H1 (cell line): ENCODE results near the gene POU6F2. TPM values are rescaled to one million over a fixed set of nuclear protein-coding genes. Genes with fewer than 3 reads are reported as not detected.

ENCODE experiments used
- CTCF ChIA-PET: fragments of 300-600 bp; sonication (Branson Sonifier 250); formaldehyde crosslinking; loops from one replicate; lab custom pipeline; 2021; ENCODE audit not compliant: partially characterized antibody; lab: Charles Lee
- POLR2A ChIA-PET: fragments of 300-600 bp; sonication (Branson Sonifier 250); formaldehyde crosslinking; loops from one replicate; lab custom pipeline; 2021; ENCODE audit warnings: inconsistent platforms; ENCODE audit not compliant: partially characterized antibody; lab: Charles Lee
- DNase-seq, 2 experiments: peaks; one replicate each; pipeline versions ENCODE4 v3.0.0 to v3.0.0-alpha.2; 2010 to 2022; ENCODE audit warnings: low spot score in 2 of 2, low read depth in 1 of 2, mixed read lengths in 1 of 2
- FAIRE-seq: peaks from 2 replicates; lab custom pipeline; 2011; peaks lifted over from hg19 to GRCh38; lab: Jason Lieb, UNC
- H2AFZ ChIP-seq: 2 replicates; pipeline ENCODE4 v1.8.1; 2012; ENCODE audit warnings: low read length, inconsistent platforms
- H2AK5ac ChIP-seq: 2 replicates; pipeline ENCODE4 v1.6.1; 2013; ENCODE audit warnings: low read depth, low read length
- H2BK120ac ChIP-seq: replicated peaks from 2 replicates; pipeline ENCODE3; 2013; ENCODE audit warnings: low read depth, low read length, inconsistent platforms
- H2BK12ac ChIP-seq: 2 replicates; pipeline ENCODE4 v1.6.1; 2013; ENCODE audit warnings: low read depth, low read length
- H2BK15ac ChIP-seq: 2 replicates; pipeline ENCODE4 v1.6.1; 2013; ENCODE audit warnings: low read length
- H2BK20ac ChIP-seq: 2 replicates; pipeline ENCODE4 v1.6.1; 2013; ENCODE audit warnings: low read length
- H2BK5ac ChIP-seq: 2 replicates; pipeline ENCODE4 v1.6.1; 2013; ENCODE audit warnings: low read depth, low read length
- H3K14ac ChIP-seq: 2 replicates; pipeline ENCODE4 v1.6.1; 2013; ENCODE audit warnings: inconsistent platforms; ENCODE audit not compliant: insufficient read length
- H3K18ac ChIP-seq: 2 replicates; pipeline ENCODE4 v1.6.1; 2013; ENCODE audit warnings: low read length; ENCODE audit errors: extremely low read depth
- H3K23ac ChIP-seq: 2 replicates; pipeline ENCODE4 v1.6.1; 2013; ENCODE audit warnings: inconsistent platforms; ENCODE audit not compliant: insufficient read length
- H3K23me2 ChIP-seq: 2 replicates; pipeline ENCODE4 v1.6.1; 2013; ENCODE audit warnings: low read depth, low read length
- H3K27ac ChIP-seq: 2 replicates; pipeline ENCODE4 v1.6.1; 2011; ENCODE audit warnings: low read depth, low read length, inconsistent platforms
- H3K27me3 ChIP-seq, 4 experiments: replicated peaks in 1 of 4; 1 replicate in 1 of 4; 2 replicates in 3 of 4; pipeline versions ENCODE4 v1.6.1 to v1.8.1; 2011 to 2013; ENCODE audit warnings: low read length in 3 of 4, mild to moderate bottlenecking in 3 of 4, inconsistent platforms in 2 of 4, mixed read lengths in 2 of 4, moderate library complexity in 1 of 4; ENCODE audit not compliant: control insufficient read depth in 3 of 4, insufficient read depth in 3 of 4; ENCODE audit errors: extremely low read depth in 1 of 4
- H3K36me3 ChIP-seq, 4 experiments: 2 replicates each; pipeline versions ENCODE4 v1.6.1 to v1.8.1; 2011 to 2013; ENCODE audit warnings: mild to moderate bottlenecking in 4 of 4, low read length in 3 of 4, moderate library complexity in 2 of 4, control low read depth in 1 of 4, inconsistent platforms in 1 of 4; ENCODE audit not compliant: insufficient read depth in 4 of 4, control insufficient read depth in 2 of 4
- H3K4ac ChIP-seq: replicated peaks from 2 replicates; pipeline ENCODE3; 2013; ENCODE audit warnings: low read length, low read depth, mixed read lengths, inconsistent platforms; ENCODE audit not compliant: insufficient read length
- H3K4me1 ChIP-seq, 4 experiments: replicated peaks in 1 of 4; 1 replicate in 1 of 4; 2 replicates in 3 of 4; pipeline versions ENCODE4 v1.6.1 to v1.8.1; 2011 to 2013; ENCODE audit warnings: low read length in 3 of 4, inconsistent platforms in 2 of 4, mixed read lengths in 1 of 4; ENCODE audit not compliant: insufficient read depth in 4 of 4, control insufficient read depth in 3 of 4
- H3K4me2 ChIP-seq, 2 experiments: 2 replicates each; pipeline versions ENCODE4 v1.6.1 to v1.8.1; 2011 to 2013; ENCODE audit warnings: low read depth in 2 of 2, low read length in 2 of 2, control low read depth in 1 of 2, inconsistent platforms in 1 of 2, mild to moderate bottlenecking in 1 of 2; ENCODE audit not compliant: insufficient read depth in 1 of 2
- H3K4me3 ChIP-seq, 4 experiments: fragments of 200-600, 300-600 bp in 1 of 4; sonication (generic), shearing (Covaris generic), sonication (Bioruptor Twin) in 1 of 4; 2 replicates each; pipeline versions ENCODE4 v1.5.1 to v1.8.1; 2011 to 2016; ENCODE audit warnings: low read length in 4 of 4, low read depth in 3 of 4, control low read depth in 2 of 4, inconsistent platforms in 2 of 4, mild to moderate bottlenecking in 2 of 4, mixed read lengths in 1 of 4, moderate library complexity in 1 of 4; ENCODE audit not compliant: insufficient read depth in 2 of 4; ENCODE audit errors: extremely low read depth in 1 of 4
- H3K56ac ChIP-seq: replicated peaks from 2 replicates; pipeline ENCODE3; 2013; ENCODE audit warnings: low read depth, mild to moderate bottlenecking, mixed read lengths, low read length, inconsistent platforms; ENCODE audit not compliant: insufficient read length
- H3K79me1 ChIP-seq: 2 replicates; pipeline ENCODE4 v1.6.1; 2013; ENCODE audit warnings: low read depth, low read length, control low read depth
- H3K79me2 ChIP-seq, 2 experiments: 2 replicates each; pipeline versions ENCODE4 v1.6.1 to v1.8.1; 2012 to 2013; ENCODE audit warnings: low read length in 2 of 2, mild to moderate bottlenecking in 2 of 2, inconsistent platforms in 1 of 2; ENCODE audit not compliant: insufficient read depth in 2 of 2, control insufficient read depth in 1 of 2
- H3K9ac ChIP-seq, 4 experiments: replicated peaks in 1 of 4; 1 replicate in 1 of 4; 2 replicates in 3 of 4; pipeline versions ENCODE4 v1.6.1 to v1.8.1; 2011 to 2013; ENCODE audit warnings: low read depth in 3 of 4, low read length in 3 of 4, control low read depth in 2 of 4, mild to moderate bottlenecking in 2 of 4, moderate library complexity in 2 of 4, inconsistent platforms in 1 of 4; ENCODE audit errors: extremely low read depth in 1 of 4
- H3K9me3 ChIP-seq, 2 experiments: 2 replicates each; pipeline versions ENCODE4 v1.6.1 to v1.8.1; 2012 to 2013; ENCODE audit warnings: mild to moderate bottlenecking in 2 of 2, moderate library complexity in 2 of 2, control low read depth in 1 of 2, inconsistent platforms in 1 of 2, low read depth in 1 of 2, low read length in 1 of 2, mixed read lengths in 1 of 2; ENCODE audit not compliant: insufficient read depth in 2 of 2
- H4K20me1 ChIP-seq, 2 experiments: replicated peaks in 1 of 2; 2 replicates each; pipeline versions ENCODE3 to v1.8.1; 2011 to 2013; ENCODE audit warnings: inconsistent platforms in 2 of 2, low read length in 2 of 2, mild to moderate bottlenecking in 1 of 2; ENCODE audit not compliant: insufficient read depth in 2 of 2, control insufficient read depth in 1 of 2
- H4K5ac ChIP-seq: 2 replicates; pipeline ENCODE4 v1.6.1; 2013; ENCODE audit warnings: low read length, low read depth, mixed read lengths, inconsistent platforms; ENCODE audit not compliant: insufficient read length
- H4K8ac ChIP-seq: 2 replicates; pipeline ENCODE4 v1.8.0; 2013; ENCODE audit warnings: mild to moderate bottlenecking, moderate library complexity, low read length, inconsistent platforms; ENCODE audit not compliant: insufficient read depth; ENCODE audit errors: extremely low read depth
- H4K91ac ChIP-seq: replicated peaks from 2 replicates; pipeline ENCODE3; 2013; ENCODE audit warnings: low read length, mixed read lengths, inconsistent platforms; ENCODE audit not compliant: insufficient read length
- CBX8 ChIP-seq: fragments of 300-800, 300-1000 bp; sonication (generic); IDR thresholded peaks from 2 replicates; pipeline ENCODE4 v1.7.1; 2016; ENCODE audit warnings: low read depth, low read length, borderline replicate concordance
- EZH2 ChIP-seq: fragments of 200-600 bp; sonication (generic); IDR thresholded peaks from 2 replicates; pipeline ENCODE4 v1.7.1; 2012; ENCODE audit warnings: low read depth, mild to moderate bottlenecking, moderate library complexity, low read length, inconsistent platforms; ENCODE audit not compliant: severe bottlenecking
- GTF2F1 ChIP-seq: IDR thresholded peaks from 2 replicates; pipeline ENCODE4 v1.6.1; 2012; ENCODE audit warnings: low read depth, low read length, improper control_type of control experiment, borderline replicate concordance
- KDM1A ChIP-seq: fragments of 200-600, 300-600 bp; sonication (generic); IDR thresholded peaks from 2 replicates; pipeline ENCODE4 v1.7.1; 2016; ENCODE audit warnings: mild to moderate bottlenecking, low read length, borderline replicate concordance
- POLR2A ChIP-seq, 2 experiments: IDR thresholded peaks; 1 replicate in 1 of 2; 2 replicates in 1 of 2; pipeline ENCODE4 v1.6.1; 2011; ENCODE audit warnings: low read depth in 2 of 2, low read length in 2 of 2, mild to moderate bottlenecking in 2 of 2; ENCODE audit errors: control extremely low read depth in 1 of 2
- WGBS, 2 experiments: shearing (Covaris generic) in 1 of 2; methylation state at CpG; one replicate each; pipeline versions ENCODE4 v1.1.6 to v1.1.7; 2013 to 2015; ENCODE audit warnings: low lambda C conversion rate in 2 of 2, mixed read lengths in 2 of 2, inconsistent platforms in 1 of 2, low coverage in 1 of 2, missing lambda C conversion rate in 1 of 2; ENCODE audit not compliant: insufficient replicate concordance in 2 of 2, insufficient coverage in 1 of 2, insufficient read length in 1 of 2; ENCODE audit errors: extremely low coverage in 1 of 2, missing lambda C conversion rate in 1 of 2; 5-methylcytosine and 5-hydroxymethylcytosine counted together
- polyA plus RNA-seq, 7 experiments: library from polyadenylated mRNA; depleted of rRNA in 3 of 7; stranded (reverse) in 5 of 7; unstranded in 2 of 7; fragments of >200 nt in 5 of 7; fragments of 200-250 nt in 2 of 7; gene quantifications; 1 replicate in 5 of 7; 2 replicates in 1 of 7; 4 replicates in 1 of 7; pipeline versions ENCODE4 v1.2.1 to v1.2.3, GENCODE V29; 2011 to 2013; ENCODE audit warnings: missing spikeins in 2 of 7, mixed read lengths in 2 of 7
- total RNA-seq: library from RNA; stranded (reverse); fragmentation: NEBNext Ultra II Directional; extraction: Animal tissue kit (Norgen Biotek cat#: 25700); gene quantifications from 2 replicates; pipeline ENCODE4 v1.2.1, GENCODE V29; 2021
- TF ChIP-seq, protein P1 (sequence below): IDR thresholded peaks from 2 replicates; pipeline ENCODE4 v1.6.1; 2012; ENCODE audit warnings: inconsistent platforms
- TF ChIP-seq, protein P2 (sequence below), 3 experiments: IDR thresholded peaks; 1 replicate in 2 of 3; 2 replicates in 1 of 3; pipeline versions ENCODE4 v1.5.1 to v1.6.1; 2011; ENCODE audit warnings: low read length in 3 of 3, mild to moderate bottlenecking in 3 of 3, inconsistent platforms in 2 of 3, low read depth in 1 of 3, moderate library complexity in 1 of 3; ENCODE audit not compliant: insufficient read depth in 1 of 3; ENCODE audit errors: control extremely low read depth in 1 of 3
- TF ChIP-seq, protein P3 (sequence below): IDR thresholded peaks from 2 replicates; pipeline ENCODE4 v1.6.1; 2012; ENCODE audit warnings: low read length, inconsistent platforms

Gene POU6F2
- total and polyA plus RNA-seq, 2 of the 8 experiments (the other 6 are each of a cell fraction or from before 2014, with no cell fraction given), result 1.1 to 2.0 TPM

DNA sequence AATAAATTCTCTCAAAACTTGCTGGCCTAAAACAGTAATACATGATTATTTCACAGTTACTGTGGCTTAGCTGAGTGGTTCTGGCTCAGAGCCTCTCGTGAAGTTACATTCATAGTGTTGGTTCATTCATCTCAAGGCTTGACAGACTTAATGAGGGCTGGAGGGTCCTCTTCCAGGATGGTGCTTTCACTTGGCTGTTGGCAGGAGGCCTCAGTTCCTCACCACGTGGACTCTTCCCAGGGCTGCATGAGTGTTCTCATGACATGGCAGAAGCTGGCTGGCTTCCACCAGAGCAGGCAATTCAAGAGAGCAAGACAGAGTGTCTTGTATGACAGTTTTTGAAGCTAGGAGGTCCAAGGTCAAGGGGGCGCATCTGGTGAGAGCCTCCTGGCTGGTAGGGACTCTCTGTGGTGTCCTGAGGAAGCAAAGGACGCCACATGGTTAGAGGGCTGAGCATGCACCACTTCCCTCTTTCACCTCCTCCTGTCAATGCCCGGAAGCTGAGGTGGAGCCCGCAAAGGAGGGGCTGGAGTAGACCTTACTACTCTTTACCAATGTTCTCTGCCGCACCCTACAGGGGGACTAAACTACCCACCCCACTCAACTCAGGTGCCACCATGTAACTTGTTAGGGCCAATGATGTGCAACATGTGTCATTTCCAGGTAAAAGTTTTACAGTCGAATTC lies 530.3 kb downstream of the POU6F2 start:
- CTCF ChIA-PET, result interaction anchor here (0.9 kb wide), 1 partner anchor 13 kb away, joined by 3 read pairs; no protein-coding TSS in a partner anchor
- FAIRE-seq (no peak), DNase-seq (no peak)
- TF ChIP-seq KDM1A (no peak), GTF2F1 (no peak), EZH2 (no peak), CBX8 (no peak), POLR2A (IDR thresholded peaks at IDR 0.05; ENCODE audit: control extremely low read depth in 1 of 2, low read depth in 2 of 2, low read length in 2 of 2) (no peak)
- TF ChIP-seq, protein P1, sequence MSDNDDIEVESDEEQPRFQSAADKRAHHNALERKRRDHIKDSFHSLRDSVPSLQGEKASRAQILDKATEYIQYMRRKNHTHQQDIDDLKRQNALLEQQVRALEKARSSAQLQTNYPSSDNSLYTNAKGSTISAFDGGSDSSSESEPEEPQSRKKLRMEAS, result no peak
- TF ChIP-seq, protein P2, sequence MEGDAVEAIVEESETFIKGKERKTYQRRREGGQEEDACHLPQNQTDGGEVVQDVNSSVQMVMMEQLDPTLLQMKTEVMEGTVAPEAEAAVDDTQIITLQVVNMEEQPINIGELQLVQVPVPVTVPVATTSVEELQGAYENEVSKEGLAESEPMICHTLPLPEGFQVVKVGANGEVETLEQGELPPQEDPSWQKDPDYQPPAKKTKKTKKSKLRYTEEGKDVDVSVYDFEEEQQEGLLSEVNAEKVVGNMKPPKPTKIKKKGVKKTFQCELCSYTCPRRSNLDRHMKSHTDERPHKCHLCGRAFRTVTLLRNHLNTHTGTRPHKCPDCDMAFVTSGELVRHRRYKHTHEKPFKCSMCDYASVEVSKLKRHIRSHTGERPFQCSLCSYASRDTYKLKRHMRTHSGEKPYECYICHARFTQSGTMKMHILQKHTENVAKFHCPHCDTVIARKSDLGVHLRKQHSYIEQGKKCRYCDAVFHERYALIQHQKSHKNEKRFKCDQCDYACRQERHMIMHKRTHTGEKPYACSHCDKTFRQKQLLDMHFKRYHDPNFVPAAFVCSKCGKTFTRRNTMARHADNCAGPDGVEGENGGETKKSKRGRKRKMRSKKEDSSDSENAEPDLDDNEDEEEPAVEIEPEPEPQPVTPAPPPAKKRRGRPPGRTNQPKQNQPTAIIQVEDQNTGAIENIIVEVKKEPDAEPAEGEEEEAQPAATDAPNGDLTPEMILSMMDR (IDR thresholded peaks at IDR 0.05; ENCODE audit: control extremely low read depth in 1 of 3, insufficient read depth in 1 of 3, low read depth in 1 of 3, low read length in 3 of 3), result no peak
- TF ChIP-seq, protein P3, sequence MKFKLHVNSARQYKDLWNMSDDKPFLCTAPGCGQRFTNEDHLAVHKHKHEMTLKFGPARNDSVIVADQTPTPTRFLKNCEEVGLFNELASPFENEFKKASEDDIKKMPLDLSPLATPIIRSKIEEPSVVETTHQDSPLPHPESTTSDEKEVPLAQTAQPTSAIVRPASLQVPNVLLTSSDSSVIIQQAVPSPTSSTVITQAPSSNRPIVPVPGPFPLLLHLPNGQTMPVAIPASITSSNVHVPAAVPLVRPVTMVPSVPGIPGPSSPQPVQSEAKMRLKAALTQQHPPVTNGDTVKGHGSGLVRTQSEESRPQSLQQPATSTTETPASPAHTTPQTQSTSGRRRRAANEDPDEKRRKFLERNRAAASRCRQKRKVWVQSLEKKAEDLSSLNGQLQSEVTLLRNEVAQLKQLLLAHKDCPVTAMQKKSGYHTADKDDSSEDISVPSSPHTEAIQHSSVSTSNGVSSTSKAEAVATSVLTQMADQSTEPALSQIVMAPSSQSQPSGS, result no peak

More for the DNA sequence above, 530.3 kb downstream of the POU6F2 start:
- H3K79me1 ChIP-seq, result no peaks in the 10 kb centered on the region
- no peak overlapping the region for H2AK5ac ChIP-seq
- no peak overlapping the region for H4K5ac ChIP-seq
- no peak overlapping the region for H3K14ac ChIP-seq
- H3K36me3 ChIP-seq, result no peaks in the 10 kb centered on the region
- H3K56ac ChIP-seq, result no peak overlapping the region
- no peaks in the 10 kb centered on the region for H3K4me1 ChIP-seq
- no peaks in the 10 kb centered on the region for H3K9me3 ChIP-seq
- no peak overlapping the region for H3K23ac ChIP-seq
- 92% methylated on average over 7 of the region's 8 CpGs; no CpG with 5 or more reads in 1 of the 2 experiments for WGBS, 2 experiments
- no peaks in the 10 kb centered on the region; the same call in 1 of the 2 replicates for H3K23me2 ChIP-seq
- no peak overlapping the region for H3K27ac ChIP-seq
- H4K20me1 ChIP-seq, result no peaks in the 10 kb centered on the region
- H3K4me2 ChIP-seq, result no peak overlapping the region
- no peak overlapping the region for H3K4me3 ChIP-seq
- H2BK20ac ChIP-seq, result no peak overlapping the region
- no peak overlapping the region for H3K9ac ChIP-seq
- no peak overlapping the region for H2AFZ ChIP-seq
- no peak overlapping the region for H3K4ac ChIP-seq
- H3K27me3 ChIP-seq, result no peaks in the 10 kb centered on the region
- H2BK120ac ChIP-seq, result no peak overlapping the region
- no peak overlapping the region for H4K91ac ChIP-seq
- no peak overlapping the region for H4K8ac ChIP-seq
- H2BK5ac ChIP-seq, result no peak overlapping the region
- H2BK12ac ChIP-seq, result no peak overlapping the region
- POLR2A ChIA-PET, result no interaction called here
- no peaks in the 10 kb centered on the region for H3K79me2 ChIP-seq
- H3K18ac ChIP-seq, result no peak overlapping the region
- no peak overlapping the region for H2BK15ac ChIP-seq
